Lower leg skin (tissue), 4 donors: Measurements from ENCODE around the gene LRP1. TPM values are rescaled to one million over a fixed set of nuclear protein-coding genes. Genes with fewer than 3 reads are reported as not detected.
A peak's percentile ranks its signal among the peaks of the same experiment; 100 is the strongest.

Experiments used
- DNase-seq, 2 donors: peaks; one replicate each; pipeline ENCODE4 v3.0.0-alpha.2; 2019; ENCODE audit warnings: low spot score in 2 of 2
- H3K4me3 ChIP-seq: fragments of 200-600 bp; sonication (generic); 2 replicates; pipeline ENCODE4 v1.5.1; 2017; ENCODE audit warnings: mild to moderate bottlenecking, low read depth; ENCODE audit not compliant: poor library complexity, severe bottlenecking
- CTCF ChIP-seq, 3 donors: fragments of 450-650 bp; IDR thresholded peaks; one replicate each; pipeline ENCODE4 v1.5.1; 2016; ENCODE audit warnings: antibody characterized with exemption in 3 of 3, mild to moderate bottlenecking in 3 of 3, moderate library complexity in 2 of 3
- POLR2A ChIP-seq, 2 donors: fragments of 450-650 bp; IDR thresholded peaks; one replicate each; pipeline ENCODE4 v1.6.1; 2016 to 2017; ENCODE audit warnings: antibody characterized with exemption in 2 of 2, mild to moderate bottlenecking in 1 of 2, moderate library complexity in 1 of 2
- WGBS, 2 donors: methylation state at CpG; one replicate each; pipeline ENCODE4 v1.1.5; 2018; 5-methylcytosine and 5-hydroxymethylcytosine counted together
- intact Hi-C: fragments of 100-400 bp; cut with DNase I; formaldehyde crosslinking; loops from one replicate; pipeline ENCODE4 v1.15.0; 2023; ENCODE audit warnings: low total_unique reads
- total RNA-seq, 4 donors: library from RNA; depleted of rRNA; stranded (reverse); fragments of >200 nt; gene quantifications; one replicate each; pipeline ENCODE4 v1.1.0, GENCODE V29; 2016

The LRP1 gene
- 100 to 1,000 TPM in 2 of 4 donors, 10 to 100 TPM in 2; 93.4 to 156 (median 101) TPM for total RNA-seq

GRCh38 chr12:57127726-57128518 lies at the start of gene LRP1:
Gene LRP1, plus strand, starts transcription at chr12:57128483. Its CDS starts 482 bp downstream, at chr12:57128965.
- 0 to 1% methylated on average over 44 to 49 of the region's 57 CpGs for WGBS, 2 donors
- intact Hi-C loops: no loop called here
- H3K4me3 ChIP-seq: peak within 1 kb of the TSS; percentile 67
- peak; percentile 79 to 96 for DNase-seq
- TF ChIP-seq CTCF (IDR thresholded peaks at IDR 0.05) (no peak), POLR2A (IDR thresholded peaks at IDR 0.05) (no peak)

- 0 to 1% methylated on average over 35 to 38 of the region's 39 CpGs for WGBS, 2 donors
- intact Hi-C loops: no loop called here
Observed at GRCh38 chr12:57078519-57079404, 49.5 kb upstream of the LRP1 start, which contains the start of gene NEMP1. Gene NEMP1, minus strand, starts transcription at chr12:57078791. Its CDS starts 46 bp downstream, at chr12:57078745.

GRCh38 chr12:57079821-57080220 lies 48.5 kb upstream of the LRP1 start:
- no peak overlapping the region for H3K4me3 ChIP-seq
- intact Hi-C loops: no loop called here
- no peak for DNase-seq
- TF ChIP-seq POLR2A (IDR thresholded peaks at IDR 0.05) (no peak), CTCF (IDR thresholded peaks at IDR 0.05) (no peak)
- 54 to 67% methylated on average over 1 of the region's 1 CpG for WGBS, 2 donors

More at GRCh38 chr12:57078519-57079404, 49.5 kb upstream of the LRP1 start, which contains the start of gene NEMP1:
- peak within 1 kb of the TSS; percentile 57 for H3K4me3 ChIP-seq
- TF ChIP-seq CTCF (IDR thresholded peaks at IDR 0.05) (no peak), POLR2A (IDR thresholded peaks at IDR 0.05) (no peak)
- DNase-seq: peak; percentile 99

GRCh38 chr12:57080855-57081254 lies 47.4 kb upstream of the LRP1 start:
- no peak overlapping the region for H3K4me3 ChIP-seq
- TF ChIP-seq CTCF (IDR thresholded peaks at IDR 0.05) (no peak), POLR2A (IDR thresholded peaks at IDR 0.05) (no peak)
- no peak for DNase-seq
- 96 to 100% methylated on average over 1 of the region's 1 CpG for WGBS, 2 donors
- intact Hi-C loops: no loop called here

- WGBS, 2 donors: 4 to 5% methylated on average over 12 of the region's 12 CpGs
- DNase-seq: peak in 1 of 2 donors; percentile 90
- TF ChIP-seq POLR2A (IDR thresholded peaks at IDR 0.05) (no peak), CTCF (IDR thresholded peaks at IDR 0.05) (no peak)
- H3K4me3 ChIP-seq: no peak overlapping the region
- intact Hi-C loops: no loop called here
Observed at GRCh38 chr12:57085999-57086492, 42.2 kb upstream of the LRP1 start.
